ENCODE results near the gene CDK6. TPM values are rescaled to one million over a fixed set of nuclear protein-coding genes. Genes with fewer than 3 reads are reported as not detected.

Gene CDK6
- total and polyA plus RNA-seq, 10 donors = 0.91 to 37.8 (median 25.5) TPM

DNA sequence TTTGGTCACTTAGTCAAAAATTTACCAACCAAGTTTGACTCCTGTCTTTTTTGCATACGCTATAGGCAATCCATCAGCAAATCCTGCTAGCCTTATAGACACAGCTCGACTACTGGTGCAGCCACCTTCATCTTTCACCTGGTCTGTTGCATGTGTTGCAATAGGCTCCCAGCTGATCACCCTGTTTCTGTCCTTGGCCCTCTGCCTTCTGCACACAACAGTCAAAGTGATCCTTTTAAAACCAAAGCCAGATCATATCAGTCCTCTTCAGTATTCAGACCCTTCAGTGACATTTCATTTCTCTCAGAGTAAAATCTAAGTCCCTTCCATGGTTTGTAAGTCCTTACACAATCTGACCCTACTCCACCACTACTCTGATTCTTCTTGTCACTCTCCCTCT is 10.9 kb upstream of the CDK6 start:
- no peak for DNase-seq
- Histone ChIP-seq H3K27ac (no peak overlapping the region), H3K36me3 (no peaks in the 10 kb centered on the region), H3K27me3 (replicated peaks in 1 of 7) (no peaks in the 10 kb centered on the region), H3K4me3 (no peak overlapping the region), H3K9me3 (no peaks in the 10 kb centered on the region), H3K4me1 (no peaks in the 10 kb centered on the region)
- intact Hi-C loops (cut with DNase I; ENCODE audit: low total_unique reads) = no loop called here
- TF ChIP-seq POLR2AphosphoS5 (IDR thresholded peaks at IDR 0.05) (no peak), POLR2A (IDR thresholded peaks at IDR 0.05) (no peak)
- TF ChIP-seq, protein P1, sequence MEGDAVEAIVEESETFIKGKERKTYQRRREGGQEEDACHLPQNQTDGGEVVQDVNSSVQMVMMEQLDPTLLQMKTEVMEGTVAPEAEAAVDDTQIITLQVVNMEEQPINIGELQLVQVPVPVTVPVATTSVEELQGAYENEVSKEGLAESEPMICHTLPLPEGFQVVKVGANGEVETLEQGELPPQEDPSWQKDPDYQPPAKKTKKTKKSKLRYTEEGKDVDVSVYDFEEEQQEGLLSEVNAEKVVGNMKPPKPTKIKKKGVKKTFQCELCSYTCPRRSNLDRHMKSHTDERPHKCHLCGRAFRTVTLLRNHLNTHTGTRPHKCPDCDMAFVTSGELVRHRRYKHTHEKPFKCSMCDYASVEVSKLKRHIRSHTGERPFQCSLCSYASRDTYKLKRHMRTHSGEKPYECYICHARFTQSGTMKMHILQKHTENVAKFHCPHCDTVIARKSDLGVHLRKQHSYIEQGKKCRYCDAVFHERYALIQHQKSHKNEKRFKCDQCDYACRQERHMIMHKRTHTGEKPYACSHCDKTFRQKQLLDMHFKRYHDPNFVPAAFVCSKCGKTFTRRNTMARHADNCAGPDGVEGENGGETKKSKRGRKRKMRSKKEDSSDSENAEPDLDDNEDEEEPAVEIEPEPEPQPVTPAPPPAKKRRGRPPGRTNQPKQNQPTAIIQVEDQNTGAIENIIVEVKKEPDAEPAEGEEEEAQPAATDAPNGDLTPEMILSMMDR (IDR thresholded peaks at IDR 0.05 in 8 of 11, conservative IDR thresholded peaks at IDR 0.05 in 3 of 11) = no peak
- 77 to 93% (median 90%) methylated on average over 2 of the region's 2 CpGs for WGBS, 5 donors

DNA sequence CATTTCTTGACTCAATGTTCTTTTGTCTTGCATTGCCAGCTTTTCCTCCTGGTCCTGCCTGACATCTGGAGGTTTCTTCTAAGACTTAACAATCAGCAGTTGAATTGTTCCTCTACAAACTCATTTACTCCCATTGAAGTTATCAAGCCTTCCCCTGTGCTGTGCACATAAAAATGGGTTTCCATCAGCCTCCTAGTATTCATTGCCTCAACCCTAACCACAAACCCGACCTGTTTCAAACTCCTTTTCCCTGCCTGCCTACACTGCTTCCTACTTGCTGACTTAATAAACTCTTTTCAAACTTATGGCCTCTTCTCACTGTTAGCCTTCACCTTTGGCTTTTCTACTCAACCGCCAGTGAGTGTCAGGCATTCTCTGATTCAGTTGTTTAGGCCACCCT is 9.4 kb upstream of the CDK6 start:
- H3K36me3 ChIP-seq = no peaks in the 10 kb centered on the region
- H3K4me3 ChIP-seq = no peak overlapping the region
- DNase-seq = no peak
- H3K9me3 ChIP-seq = no peaks in the 10 kb centered on the region
- no peak overlapping the region for H3K27ac ChIP-seq
- H3K4me1 ChIP-seq = no peaks in the 10 kb centered on the region
- TF ChIP-seq POLR2AphosphoS5 (IDR thresholded peaks at IDR 0.05) (no peak), POLR2A (IDR thresholded peaks at IDR 0.05) (no peak)
- TF ChIP-seq, protein P1 (IDR thresholded peaks at IDR 0.05 in 8 of 11, conservative IDR thresholded peaks at IDR 0.05 in 3 of 11) = no peak
- WGBS, 5 donors = 54 to 70% (median 59%) methylated on average over 2 of the region's 2 CpGs
- no peaks in the 10 kb centered on the region for H3K27me3 ChIP-seq (replicated peaks in 1 of 7)
- intact Hi-C loops (cut with DNase I; ENCODE audit: low total_unique reads) = no loop called here

DNA sequence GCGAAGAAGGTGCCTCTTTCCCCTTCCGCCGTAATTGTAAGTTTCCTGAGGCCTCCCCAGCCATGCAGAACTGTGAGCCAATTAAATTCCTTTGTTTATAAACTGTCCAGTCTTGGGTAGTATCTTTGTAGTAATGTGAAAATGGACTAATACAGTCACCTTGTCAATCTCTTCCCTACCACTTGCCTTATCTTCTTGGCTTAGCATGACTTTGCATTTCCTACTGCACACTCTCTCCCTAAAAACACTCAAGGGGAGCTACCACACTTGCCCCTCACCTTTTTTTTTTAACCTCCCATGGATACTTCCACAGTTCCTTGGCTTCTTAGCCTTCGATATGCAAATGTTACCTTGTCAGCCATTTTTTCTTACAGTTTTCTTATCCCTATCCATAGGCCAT is 7.4 kb upstream of the CDK6 start:
- Histone ChIP-seq H3K4me3 (no peak overlapping the region), H3K36me3 (no peaks in the 10 kb centered on the region), H3K4me1 (no peaks in the 10 kb centered on the region), H3K27me3 (replicated peaks in 1 of 7) (no peaks in the 10 kb centered on the region), H3K27ac (no peak overlapping the region), H3K9me3 (no peaks in the 10 kb centered on the region)
- DNase-seq = no peak
- 92 to 95% (median 94%) methylated on average over 4 of the region's 4 CpGs for WGBS, 5 donors
- intact Hi-C loops (cut with DNase I; ENCODE audit: low total_unique reads) = no loop called here
- TF ChIP-seq, protein P1 (IDR thresholded peaks at IDR 0.05 in 8 of 11, conservative IDR thresholded peaks at IDR 0.05 in 3 of 11) = no peak
- TF ChIP-seq POLR2AphosphoS5 (IDR thresholded peaks at IDR 0.05) (no peak), POLR2A (IDR thresholded peaks at IDR 0.05) (no peak)

DNA sequence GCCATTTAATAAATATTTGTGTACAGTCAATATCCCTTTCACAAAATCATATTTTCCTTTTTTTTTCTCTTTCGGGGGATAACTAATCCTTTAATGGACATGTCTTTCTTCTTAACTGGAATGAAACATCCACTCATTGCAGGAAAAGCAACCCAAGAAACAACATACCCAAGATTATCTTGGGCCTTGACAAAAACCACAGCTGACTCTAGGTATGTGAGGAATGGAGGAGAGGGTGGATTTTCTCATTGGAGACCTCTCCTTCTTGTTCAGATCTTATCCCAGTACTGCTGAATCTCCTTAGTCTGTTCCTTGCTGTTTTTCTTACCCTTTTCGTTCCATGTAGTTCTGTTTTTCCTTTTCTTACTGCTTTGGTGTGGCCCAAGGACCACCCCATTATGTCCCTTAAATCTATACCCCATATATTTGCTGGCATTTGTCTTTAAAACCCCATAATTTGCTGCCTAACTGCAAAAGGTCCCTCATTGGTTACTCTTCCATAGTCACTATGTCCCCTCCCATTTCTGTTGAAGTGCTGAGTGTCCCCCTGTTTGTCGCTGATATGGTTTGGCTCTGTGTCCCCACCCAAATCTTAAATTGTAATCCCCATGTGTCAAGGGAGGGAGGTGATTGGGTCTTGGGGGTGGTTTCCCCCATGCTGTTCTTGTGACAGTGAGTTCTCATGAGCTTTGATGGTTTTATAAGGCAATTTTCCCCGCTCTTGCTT is 6.8 kb upstream of the CDK6 start:
- H3K36me3 ChIP-seq = no peaks in the 10 kb centered on the region
- H3K4me1 ChIP-seq = no peaks in the 10 kb centered on the region
- no peaks in the 10 kb centered on the region for H3K27me3 ChIP-seq (replicated peaks in 1 of 7)
- H3K9me3 ChIP-seq = no peaks in the 10 kb centered on the region
- no peak for DNase-seq
- TF ChIP-seq, protein P1 (IDR thresholded peaks at IDR 0.05 in 8 of 11, conservative IDR thresholded peaks at IDR 0.05 in 3 of 11) = no peak
- TF ChIP-seq POLR2AphosphoS5 (IDR thresholded peaks at IDR 0.05) (no peak), POLR2A (IDR thresholded peaks at IDR 0.05) (no peak)
- H3K4me3 ChIP-seq = no peak overlapping the region
- WGBS, 5 donors = 92 to 96% (median 92%) methylated on average over 4 of the region's 4 CpGs
- intact Hi-C loops (cut with DNase I; ENCODE audit: low total_unique reads) = no loop called here
- H3K27ac ChIP-seq = no peak overlapping the region

Measured in spleen (tissue), 11 donors.